Liver (tissue), 9 donors: ENCODE measurements around the gene BABAM1. TPM values are rescaled to one million over a fixed set of nuclear protein-coding genes. Genes with fewer than 3 reads are reported as not detected.
A peak's percentile ranks its signal among the peaks of the same experiment; 100 is the strongest.

Experiments
- DNase-seq: peaks from one replicate; pipeline ENCODE4 v3.0.0-alpha.2; 2017; ENCODE audit warnings: low spot score
- H3K27ac ChIP-seq, 2 donors: one replicate each; pipeline ENCODE4 v1.7.0; 2013; ENCODE audit warnings: inconsistent platforms in 2 of 2, low read length in 2 of 2, control low read depth in 1 of 2, low read depth in 1 of 2, mild to moderate bottlenecking in 1 of 2
- H3K27me3 ChIP-seq, 4 donors: one replicate each; pipeline versions ENCODE4 v1.6.1 to v1.7.0; 2013; ENCODE audit warnings: low read length in 3 of 4, inconsistent platforms in 1 of 4, mild to moderate bottlenecking in 1 of 4, moderate library complexity in 1 of 4; ENCODE audit not compliant: control insufficient read depth in 4 of 4, insufficient read depth in 4 of 4
- H3K36me3 ChIP-seq, 4 donors: one replicate each; pipeline versions ENCODE4 v1.6.1 to v1.7.0; 2013; ENCODE audit warnings: low read length in 3 of 4, mild to moderate bottlenecking in 3 of 4, low read depth in 1 of 4, moderate library complexity in 1 of 4; ENCODE audit not compliant: control insufficient read depth in 4 of 4, insufficient read depth in 3 of 4
- H3K4me1 ChIP-seq, 4 donors: one replicate each; pipeline versions ENCODE4 v1.6.1 to v1.7.0; 2013; ENCODE audit warnings: low read length in 3 of 4, mild to moderate bottlenecking in 3 of 4, moderate library complexity in 1 of 4; ENCODE audit not compliant: control insufficient read depth in 4 of 4, insufficient read depth in 4 of 4
- H3K4me3 ChIP-seq, 3 donors: one replicate each; pipeline versions ENCODE4 v1.6.1 to v1.7.0; 2013; ENCODE audit warnings: low read length in 3 of 3, control low read depth in 1 of 3, low read depth in 1 of 3, mild to moderate bottlenecking in 1 of 3
- H3K9ac ChIP-seq, 2 donors: one replicate each; pipeline ENCODE4 v1.7.0; 2013; ENCODE audit warnings: low read length in 2 of 2, mild to moderate bottlenecking in 2 of 2, moderate library complexity in 2 of 2, control low read depth in 1 of 2, low read depth in 1 of 2
- H3K9me3 ChIP-seq, 4 donors: one replicate each; pipeline versions ENCODE4 v1.6.1 to v1.7.0; 2013; ENCODE audit warnings: low read length in 3 of 4; ENCODE audit not compliant: control insufficient read depth in 4 of 4
- ATF3 ChIP-seq: IDR thresholded peaks from 2 replicates; pipeline ENCODE4 v1.6.1; 2016; ENCODE audit warnings: antibody characterized with exemption
- EGR1 ChIP-seq, 2 donors: IDR thresholded peaks; 2 replicates each; pipeline ENCODE4 v1.6.1; 2016 to 2018; ENCODE audit warnings: antibody characterized with exemption in 2 of 2, low read depth in 2 of 2
- FOXA1 ChIP-seq: IDR thresholded peaks from 2 replicates; pipeline ENCODE4 v1.6.1; 2016; ENCODE audit warnings: antibody characterized with exemption
- FOXA2 ChIP-seq: IDR thresholded peaks from 2 replicates; pipeline ENCODE4 v1.6.1; 2016; ENCODE audit warnings: antibody characterized with exemption
- GABPA ChIP-seq, 2 donors: IDR thresholded peaks in 1 of 2; conservative IDR thresholded peaks in 1 of 2; 2 replicates each; pipeline ENCODE4 v1.6.1; 2016; ENCODE audit warnings: antibody characterized with exemption in 2 of 2, mild to moderate bottlenecking in 1 of 2, moderate library complexity in 1 of 2
- HNF4A ChIP-seq, 2 donors: conservative IDR thresholded peaks; 2 replicates each; pipeline ENCODE4 v1.6.1; 2016; ENCODE audit warnings: antibody characterized with exemption in 2 of 2, mild to moderate bottlenecking in 2 of 2
- HNF4G ChIP-seq: IDR thresholded peaks from 2 replicates; pipeline ENCODE4 v1.6.1; 2016; ENCODE audit warnings: antibody characterized with exemption
- JUND ChIP-seq, 2 donors: IDR thresholded peaks; 2 replicates each; pipeline ENCODE4 v1.6.1; 2016; ENCODE audit warnings: antibody characterized with exemption in 2 of 2
- MAX ChIP-seq: IDR thresholded peaks from 2 replicates; pipeline ENCODE4 v1.6.1; 2016; ENCODE audit warnings: antibody characterized with exemption
- NR2F2 ChIP-seq: IDR thresholded peaks from 2 replicates; pipeline ENCODE4 v1.6.1; 2016; ENCODE audit warnings: antibody characterized with exemption
- RAD21 ChIP-seq, 2 donors: IDR thresholded peaks; 2 replicates each; pipeline ENCODE4 v1.6.1; 2016; ENCODE audit warnings: antibody characterized with exemption in 2 of 2, mild to moderate bottlenecking in 2 of 2
- RXRA ChIP-seq, 2 donors: IDR thresholded peaks; 2 replicates each; pipeline ENCODE4 v1.6.1; 2017 to 2018; ENCODE audit warnings: antibody characterized with exemption in 2 of 2, mild to moderate bottlenecking in 1 of 2
- SP1 ChIP-seq: IDR thresholded peaks from 2 replicates; pipeline ENCODE4 v1.6.1; 2018; ENCODE audit warnings: antibody characterized with exemption, mild to moderate bottlenecking
- TAF1 ChIP-seq: conservative IDR thresholded peaks from 2 replicates; pipeline ENCODE4 v1.6.1; 2016; ENCODE audit warnings: antibody characterized with exemption, mild to moderate bottlenecking
- YY1 ChIP-seq: IDR thresholded peaks from 2 replicates; pipeline ENCODE4 v1.6.1; 2016; ENCODE audit warnings: antibody characterized with exemption, mild to moderate bottlenecking
- ZBTB33 ChIP-seq: IDR thresholded peaks from 2 replicates; pipeline ENCODE4 v1.6.1; 2016; ENCODE audit warnings: antibody characterized with exemption
- WGBS: extraction: QIAGEN DNeasy Blood & Tissue Kit; methylation state at CpG from one replicate; pipeline ENCODE4 v1.1.7; 2013; 5-methylcytosine and 5-hydroxymethylcytosine counted together
- polyA plus RNA-seq, 2 donors: library from polyadenylated mRNA; stranded (reverse) in 1 of 2; unstranded in 1 of 2; fragments of 200-250 nt in 1 of 2; fragments of >200 nt in 1 of 2; fragmentation: Nextera tagmentation in 1 of 2; extraction: Ambion mirVana in 1 of 2; gene quantifications; one replicate each; pipeline versions ENCODE4 v1.2.1 to v1.2.3, GENCODE V29; 2013 to 2015
- total RNA-seq, 2 donors: library from RNA; depleted of rRNA; stranded (reverse); fragments of >200 nt; gene quantifications; one replicate each; pipeline ENCODE4 v1.2.3, GENCODE V29; 2014
- TF ChIP-seq, protein P1 (sequence below): IDR thresholded peaks from 2 replicates; pipeline ENCODE4 v1.6.1; 2016; ENCODE audit warnings: antibody characterized with exemption, mild to moderate bottlenecking
- TF ChIP-seq, protein P2 (sequence below): fragments of 150-350 bp; IDR thresholded peaks from 2 replicates; pipeline ENCODE4 v1.5.1; 2017; ENCODE audit warnings: improper control_type of control experiment, low read depth, low read length; ENCODE audit not compliant: missing input control
- donor health status: healthy.
- donor health status: healthy.
- donor health status: healthy.
- donor health status: healthy.
- donor health status: healthy.

The BABAM1 gene
- total and polyA plus RNA-seq, 4 donors: 29.3 to 47.0 (median 33.5) TPM

DNA sequence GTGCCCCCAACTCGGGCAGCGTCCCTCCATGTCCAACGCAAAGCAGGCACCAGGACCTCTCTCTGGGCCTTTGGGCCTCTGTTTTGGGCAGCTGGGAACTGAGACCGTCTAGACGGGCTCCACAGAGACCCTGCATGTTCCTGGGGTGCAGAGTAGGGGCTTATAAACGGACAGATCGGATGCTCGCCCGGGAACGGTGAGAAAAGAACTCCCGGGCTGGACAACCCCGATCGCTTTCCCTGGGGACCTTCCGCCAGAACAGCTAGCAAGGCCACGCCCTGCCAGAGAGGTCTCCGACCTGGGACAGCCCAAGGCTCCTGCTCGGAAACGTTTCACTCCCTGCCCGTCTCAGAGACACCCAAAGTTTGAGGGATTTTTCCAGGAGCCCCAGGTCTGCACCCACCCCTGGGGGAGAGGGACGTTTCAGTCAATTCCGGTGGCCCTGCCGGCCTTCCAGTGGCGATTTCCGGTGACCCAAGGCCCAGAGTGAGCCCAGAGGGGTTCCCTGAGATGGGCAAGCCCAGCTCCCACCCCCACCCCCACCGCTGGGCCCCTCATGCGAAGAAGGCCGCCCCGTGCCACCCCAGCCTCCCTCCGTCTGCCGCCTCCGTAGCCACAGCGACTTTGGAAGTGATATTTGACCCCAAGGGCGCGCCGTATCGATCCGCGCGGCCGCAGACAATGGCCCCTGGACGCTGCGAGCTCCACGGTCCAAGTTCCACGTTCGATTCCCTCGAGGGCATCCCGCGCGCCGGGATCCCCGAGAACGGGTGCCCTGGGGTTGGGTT lies 23.2 kb upstream of the BABAM1 start:
- no peak for DNase-seq
- WGBS: 8% methylated on average over 52 of the region's 52 CpGs
- TF ChIP-seq EGR1 (IDR thresholded peaks at IDR 0.05; ENCODE audit: low read depth in 2 of 2): no peak
- TF ChIP-seq TAF1: no peak
- peak in 1 of 2 donors; percentile 2 for TF ChIP-seq JUND (IDR thresholded peaks at IDR 0.05)
- TF ChIP-seq, protein P1, sequence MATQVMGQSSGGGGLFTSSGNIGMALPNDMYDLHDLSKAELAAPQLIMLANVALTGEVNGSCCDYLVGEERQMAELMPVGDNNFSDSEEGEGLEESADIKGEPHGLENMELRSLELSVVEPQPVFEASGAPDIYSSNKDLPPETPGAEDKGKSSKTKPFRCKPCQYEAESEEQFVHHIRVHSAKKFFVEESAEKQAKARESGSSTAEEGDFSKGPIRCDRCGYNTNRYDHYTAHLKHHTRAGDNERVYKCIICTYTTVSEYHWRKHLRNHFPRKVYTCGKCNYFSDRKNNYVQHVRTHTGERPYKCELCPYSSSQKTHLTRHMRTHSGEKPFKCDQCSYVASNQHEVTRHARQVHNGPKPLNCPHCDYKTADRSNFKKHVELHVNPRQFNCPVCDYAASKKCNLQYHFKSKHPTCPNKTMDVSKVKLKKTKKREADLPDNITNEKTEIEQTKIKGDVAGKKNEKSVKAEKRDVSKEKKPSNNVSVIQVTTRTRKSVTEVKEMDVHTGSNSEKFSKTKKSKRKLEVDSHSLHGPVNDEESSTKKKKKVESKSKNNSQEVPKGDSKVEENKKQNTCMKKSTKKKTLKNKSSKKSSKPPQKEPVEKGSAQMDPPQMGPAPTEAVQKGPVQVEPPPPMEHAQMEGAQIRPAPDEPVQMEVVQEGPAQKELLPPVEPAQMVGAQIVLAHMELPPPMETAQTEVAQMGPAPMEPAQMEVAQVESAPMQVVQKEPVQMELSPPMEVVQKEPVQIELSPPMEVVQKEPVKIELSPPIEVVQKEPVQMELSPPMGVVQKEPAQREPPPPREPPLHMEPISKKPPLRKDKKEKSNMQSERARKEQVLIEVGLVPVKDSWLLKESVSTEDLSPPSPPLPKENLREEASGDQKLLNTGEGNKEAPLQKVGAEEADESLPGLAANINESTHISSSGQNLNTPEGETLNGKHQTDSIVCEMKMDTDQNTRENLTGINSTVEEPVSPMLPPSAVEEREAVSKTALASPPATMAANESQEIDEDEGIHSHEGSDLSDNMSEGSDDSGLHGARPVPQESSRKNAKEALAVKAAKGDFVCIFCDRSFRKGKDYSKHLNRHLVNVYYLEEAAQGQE: no peak
- TF ChIP-seq YY1: peak; percentile 70
- TF ChIP-seq MAX: no peak
- peak; percentile 88 to 89 for TF ChIP-seq HNF4A (conservative IDR thresholded peaks at IDR 0.05)
- TF ChIP-seq RAD21 (IDR thresholded peaks at IDR 0.05): no peak
- no peak for TF ChIP-seq GABPA (IDR thresholded peaks at IDR 0.05 in 1 of 2, conservative IDR thresholded peaks at IDR 0.05 in 1 of 2)
- no peak for TF ChIP-seq ATF3
- TF ChIP-seq, protein P2, sequence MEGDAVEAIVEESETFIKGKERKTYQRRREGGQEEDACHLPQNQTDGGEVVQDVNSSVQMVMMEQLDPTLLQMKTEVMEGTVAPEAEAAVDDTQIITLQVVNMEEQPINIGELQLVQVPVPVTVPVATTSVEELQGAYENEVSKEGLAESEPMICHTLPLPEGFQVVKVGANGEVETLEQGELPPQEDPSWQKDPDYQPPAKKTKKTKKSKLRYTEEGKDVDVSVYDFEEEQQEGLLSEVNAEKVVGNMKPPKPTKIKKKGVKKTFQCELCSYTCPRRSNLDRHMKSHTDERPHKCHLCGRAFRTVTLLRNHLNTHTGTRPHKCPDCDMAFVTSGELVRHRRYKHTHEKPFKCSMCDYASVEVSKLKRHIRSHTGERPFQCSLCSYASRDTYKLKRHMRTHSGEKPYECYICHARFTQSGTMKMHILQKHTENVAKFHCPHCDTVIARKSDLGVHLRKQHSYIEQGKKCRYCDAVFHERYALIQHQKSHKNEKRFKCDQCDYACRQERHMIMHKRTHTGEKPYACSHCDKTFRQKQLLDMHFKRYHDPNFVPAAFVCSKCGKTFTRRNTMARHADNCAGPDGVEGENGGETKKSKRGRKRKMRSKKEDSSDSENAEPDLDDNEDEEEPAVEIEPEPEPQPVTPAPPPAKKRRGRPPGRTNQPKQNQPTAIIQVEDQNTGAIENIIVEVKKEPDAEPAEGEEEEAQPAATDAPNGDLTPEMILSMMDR: no peak
- peak; percentile 67 for TF ChIP-seq HNF4G
- peak; percentile 52 for TF ChIP-seq NR2F2
- no peak for TF ChIP-seq FOXA1
- peak; percentile 58 to 67 for TF ChIP-seq RXRA (IDR thresholded peaks at IDR 0.05)
- TF ChIP-seq SP1: peak; percentile 29
- no peak for TF ChIP-seq FOXA2
- TF ChIP-seq ZBTB33: no peak
- Histone ChIP-seq H3K27ac (peak overlapping the region; percentile 81), H3K4me1 (peaks cover 19 to 65% (median 60%) of the 10 kb centered on the region in 4 donors), H3K27me3 (no peaks in the 10 kb centered on the region), H3K9me3 (no peaks in the 10 kb centered on the region), H3K9ac (peak overlapping the region; percentile 64 to 69), H3K4me3 (peak overlapping the region; percentile 75 to 89 (median 88)), H3K36me3 (no peaks in the 10 kb centered on the region)
